HCEC 1CT (cell line): ENCODE results near the gene KNG1.

Source experiments
- DNase-seq: peaks from one replicate; pipeline ENCODE4 v3.0.0-alpha.2; 2017

The KNG1 gene

GRCh38 chr3:186782542-186783057 lies 65.4 kb downstream of the KNG1 start:
- DNase-seq: peak; percentile 30

GRCh38 chr3:186783058-186783730 lies 66.0 kb downstream of the KNG1 start, which contains the start of gene EIF4A2:
EIF4A2 (plus strand) TSS chr3:186783577; CDS start chr3:186783611, 34 bp downstream.
- peak; percentile 85 for DNase-seq

- DNase-seq: peak; percentile 62
Observed at GRCh38 chr3:186783731-186784515, 66.8 kb downstream of the KNG1 start.

- DNase-seq: no peak
Observed at GRCh38 chr3:186784820-186785494, 67.8 kb downstream of the KNG1 start.

GRCh38 chr3:186785495-186786018 lies 68.4 kb downstream of the KNG1 start:
- no peak for DNase-seq

- DNase-seq: no peak
Observed at GRCh38 chr3:186786922-186787321, 69.8 kb downstream of the KNG1 start.

- no peak for DNase-seq
Observed at GRCh38 chr3:186787642-186788481, 70.7 kb downstream of the KNG1 start.

GRCh38 chr3:186788482-186789370 lies 71.6 kb downstream of the KNG1 start:
- DNase-seq: no peak

GRCh38 chr3:186789554-186790260 lies 72.5 kb downstream of the KNG1 start:
- DNase-seq: no peak

GRCh38 chr3:186790261-186790981 lies 73.3 kb downstream of the KNG1 start:
- peak; percentile 68 for DNase-seq
